ENCODE results near the gene JCAD.

- TF ChIP-seq CTCF (IDR thresholded peaks at IDR 0.05): no peak
- no peak for TF ChIP-seq POLR2AphosphoS5 (IDR thresholded peaks at IDR 0.05)
Measured at GRCh38 chr10:30092151-30092790, 32.9 kb upstream of the JCAD start.

Data from prostate gland (tissue), 2 donors.